Eye (tissue), 1 donor: ENCODE measurements around the gene EMD.

Source experiments
- DNase-seq: peaks from one replicate; pipeline ENCODE4 v3.0.0-alpha.2; 2015

The EMD gene

GRCh38 chrX:154426916-154427770 is 48.0 kb downstream of the EMD start:
- DNase-seq: no peak

GRCh38 chrX:154428176-154429171 is 49.4 kb downstream of the EMD start, which contains the start of gene ATP6AP1:
TSS of gene ATP6AP1 (plus strand) at chrX:154428677. CDS start at chrX:154428693, 16 bp downstream.
- DNase-seq: peak; percentile 94

GRCh38 chrX:154429711-154430110 is 50.6 kb downstream of the EMD start:
- no peak for DNase-seq

GRCh38 chrX:154430479-154430878 is 51.4 kb downstream of the EMD start:
- no peak for DNase-seq

- DNase-seq: no peak
Measured at GRCh38 chrX:154430916-154431315, 51.8 kb downstream of the EMD start.
